ENCODE results near the gene GLOD5.

The GLOD5 gene

GRCh38 chrX:48753708-48754228, 7.8 kb upstream of the GLOD5 start:
- H3K4me3 ChIP-seq (ENCODE audit: low read depth, low read length): no peak overlapping the region
- no peak overlapping the region for H3K27ac ChIP-seq (ENCODE audit: low read depth, low read length)
- H3K4me1 ChIP-seq (ENCODE audit: control insufficient read depth, insufficient read depth, low read length): no peaks in the 10 kb centered on the region
- peaks cover 15% of the 10 kb centered on the region; the same call in 1 of the 2 replicates for H3K9me3 ChIP-seq (ENCODE audit: control insufficient read depth, insufficient read depth, low read depth, low read length)
- no peak overlapping the region for H3K9ac ChIP-seq (ENCODE audit: low read length)
- no peaks in the 10 kb centered on the region for H3K36me3 ChIP-seq (ENCODE audit: control insufficient read depth, insufficient read depth, low read length)
- H3K27me3 ChIP-seq (ENCODE audit: control insufficient read depth, insufficient read depth, low read length): no peaks in the 10 kb centered on the region

DNA sequence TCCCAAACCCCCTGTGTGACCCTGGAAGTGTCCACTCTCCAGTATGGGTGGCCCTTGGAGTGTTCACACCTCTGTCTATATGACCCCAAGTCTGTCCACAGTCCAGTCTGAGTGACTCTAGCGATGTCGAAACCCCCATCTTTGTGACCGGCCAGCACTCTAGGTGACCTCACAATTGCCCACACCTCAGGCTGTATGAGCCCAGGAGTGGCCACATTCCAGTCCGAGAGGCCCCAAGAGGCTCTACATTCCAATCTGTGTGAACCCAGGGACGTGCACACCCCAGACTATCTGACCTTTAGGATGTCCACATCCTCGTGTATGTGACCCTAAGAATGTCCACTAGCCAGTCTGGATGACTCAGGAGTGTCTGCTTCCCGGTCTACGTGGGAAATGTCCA, 7.3 kb upstream of the GLOD5 start:
- no peak overlapping the region for H3K27ac ChIP-seq (ENCODE audit: low read depth, low read length)
- H3K4me3 ChIP-seq (ENCODE audit: low read depth, low read length): no peak overlapping the region
- H3K4me1 ChIP-seq (ENCODE audit: control insufficient read depth, insufficient read depth, low read length): no peaks in the 10 kb centered on the region
- no peaks in the 10 kb centered on the region for H3K27me3 ChIP-seq (ENCODE audit: control insufficient read depth, insufficient read depth, low read length)
- no peaks in the 10 kb centered on the region for H3K36me3 ChIP-seq (ENCODE audit: control insufficient read depth, insufficient read depth, low read length)
- H3K9me3 ChIP-seq (ENCODE audit: control insufficient read depth, insufficient read depth, low read depth, low read length): peaks cover 15% of the 10 kb centered on the region; the same call in 1 of the 2 replicates
- H3K9ac ChIP-seq (ENCODE audit: low read length): no peak overlapping the region

DNA sequence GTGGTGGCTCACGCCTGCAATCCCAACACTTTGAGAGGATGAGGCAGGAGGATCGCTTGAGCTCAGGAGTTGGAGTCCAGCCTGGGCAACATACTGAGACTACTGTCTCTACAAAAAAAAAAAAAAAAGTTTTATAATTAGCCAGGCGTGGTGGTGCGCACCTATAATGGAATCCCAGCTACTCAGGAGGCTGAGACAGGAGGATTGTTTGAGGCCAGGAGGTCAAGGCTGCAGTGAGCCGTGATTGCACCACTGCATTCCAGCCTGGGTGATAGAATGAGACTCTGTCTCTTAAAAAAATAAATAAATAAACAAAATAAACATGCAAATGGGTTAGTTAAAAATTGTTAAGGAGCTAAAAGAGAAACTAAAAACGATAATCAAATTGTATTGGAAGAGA, 7.7 kb downstream of the GLOD5 start:
- no peak overlapping the region for H3K27ac ChIP-seq (ENCODE audit: low read depth, low read length)
- H3K4me3 ChIP-seq (ENCODE audit: low read depth, low read length): no peak overlapping the region
- no peak overlapping the region for H3K9ac ChIP-seq (ENCODE audit: low read length)
- no peaks in the 10 kb centered on the region for H3K36me3 ChIP-seq (ENCODE audit: control insufficient read depth, insufficient read depth, low read length)
- H3K4me1 ChIP-seq (ENCODE audit: control insufficient read depth, insufficient read depth, low read length): no peaks in the 10 kb centered on the region
- H3K9me3 ChIP-seq (ENCODE audit: control insufficient read depth, insufficient read depth, low read depth, low read length): peaks cover 8% of the 10 kb centered on the region; the same call in 1 of the 2 replicates
- no peaks in the 10 kb centered on the region for H3K27me3 ChIP-seq (ENCODE audit: control insufficient read depth, insufficient read depth, low read length)

- H3K9ac ChIP-seq (ENCODE audit: low read length): no peak overlapping the region
- H3K27me3 ChIP-seq (ENCODE audit: control insufficient read depth, insufficient read depth, low read length): no peaks in the 10 kb centered on the region
- no peak overlapping the region for H3K27ac ChIP-seq (ENCODE audit: low read depth, low read length)
- H3K4me3 ChIP-seq (ENCODE audit: low read depth, low read length): no peak overlapping the region
- H3K36me3 ChIP-seq (ENCODE audit: control insufficient read depth, insufficient read depth, low read length): no peaks in the 10 kb centered on the region
- peaks cover 8% of the 10 kb centered on the region; the same call in 1 of the 2 replicates for H3K9me3 ChIP-seq (ENCODE audit: control insufficient read depth, insufficient read depth, low read depth, low read length)
- H3K4me1 ChIP-seq (ENCODE audit: control insufficient read depth, insufficient read depth, low read length): no peaks in the 10 kb centered on the region
Observed at GRCh38 chrX:48770296-48770695, 8.7 kb downstream of the GLOD5 start.

GRCh38 chrX:48772602-48773001, 11.1 kb downstream of the GLOD5 start:
- H3K36me3 ChIP-seq (ENCODE audit: control insufficient read depth, insufficient read depth, low read length): no peaks in the 10 kb centered on the region
- peaks cover 12% of the 10 kb centered on the region; the same call in 1 of the 2 replicates for H3K9me3 ChIP-seq (ENCODE audit: control insufficient read depth, insufficient read depth, low read depth, low read length)
- H3K27me3 ChIP-seq (ENCODE audit: control insufficient read depth, insufficient read depth, low read length): no peaks in the 10 kb centered on the region
- no peaks in the 10 kb centered on the region for H3K4me1 ChIP-seq (ENCODE audit: control insufficient read depth, insufficient read depth, low read length)
- H3K4me3 ChIP-seq (ENCODE audit: low read depth, low read length): no peak overlapping the region
- no peak overlapping the region for H3K9ac ChIP-seq (ENCODE audit: low read length)
- no peak overlapping the region for H3K27ac ChIP-seq (ENCODE audit: low read depth, low read length)

- H3K4me3 ChIP-seq (ENCODE audit: low read depth, low read length): no peak overlapping the region
- no peaks in the 10 kb centered on the region for H3K36me3 ChIP-seq (ENCODE audit: control insufficient read depth, insufficient read depth, low read length)
- no peak overlapping the region for H3K9ac ChIP-seq (ENCODE audit: low read length)
- no peak overlapping the region for H3K27ac ChIP-seq (ENCODE audit: low read depth, low read length)
- no peaks in the 10 kb centered on the region for H3K4me1 ChIP-seq (ENCODE audit: control insufficient read depth, insufficient read depth, low read length)
- peaks cover 9% of the 10 kb centered on the region; the same call in 1 of the 2 replicates for H3K9me3 ChIP-seq (ENCODE audit: control insufficient read depth, insufficient read depth, low read depth, low read length)
- no peaks in the 10 kb centered on the region for H3K27me3 ChIP-seq (ENCODE audit: control insufficient read depth, insufficient read depth, low read length)
Observed at GRCh38 chrX:48776818-48777439, 15.4 kb downstream of the GLOD5 start.

- Histone ChIP-seq H3K36me3 (ENCODE audit: control insufficient read depth, insufficient read depth, low read length) (no peaks in the 10 kb centered on the region), H3K9me3 (ENCODE audit: control insufficient read depth, insufficient read depth, low read depth, low read length) (peaks cover 4% of the 10 kb centered on the region; the same call in 1 of the 2 replicates), H3K27ac (ENCODE audit: low read depth, low read length) (no peak overlapping the region), H3K27me3 (ENCODE audit: control insufficient read depth, insufficient read depth, low read length) (no peaks in the 10 kb centered on the region), H3K4me1 (ENCODE audit: control insufficient read depth, insufficient read depth, low read length) (no peaks in the 10 kb centered on the region), H3K9ac (ENCODE audit: low read length) (no peak overlapping the region), H3K4me3 (ENCODE audit: low read depth, low read length) (no peak overlapping the region)
Observed at GRCh38 chrX:48779399-48779798, 17.9 kb downstream of the GLOD5 start.

- H3K9me3 ChIP-seq (ENCODE audit: control insufficient read depth, insufficient read depth, low read depth, low read length): peaks cover 4% of the 10 kb centered on the region; the same call in 1 of the 2 replicates
- no peaks in the 10 kb centered on the region for H3K4me1 ChIP-seq (ENCODE audit: control insufficient read depth, insufficient read depth, low read length)
- H3K9ac ChIP-seq (ENCODE audit: low read length): no peak overlapping the region
- no peaks in the 10 kb centered on the region for H3K36me3 ChIP-seq (ENCODE audit: control insufficient read depth, insufficient read depth, low read length)
- H3K27ac ChIP-seq (ENCODE audit: low read depth, low read length): no peak overlapping the region
- peaks cover 3% of the 10 kb centered on the region; the same call in 1 of the 2 replicates for H3K27me3 ChIP-seq (ENCODE audit: control insufficient read depth, insufficient read depth, low read length)
- no peak overlapping the region for H3K4me3 ChIP-seq (ENCODE audit: low read depth, low read length)
Observed at GRCh38 chrX:48781705-48782104, 20.2 kb downstream of the GLOD5 start.

DNA sequence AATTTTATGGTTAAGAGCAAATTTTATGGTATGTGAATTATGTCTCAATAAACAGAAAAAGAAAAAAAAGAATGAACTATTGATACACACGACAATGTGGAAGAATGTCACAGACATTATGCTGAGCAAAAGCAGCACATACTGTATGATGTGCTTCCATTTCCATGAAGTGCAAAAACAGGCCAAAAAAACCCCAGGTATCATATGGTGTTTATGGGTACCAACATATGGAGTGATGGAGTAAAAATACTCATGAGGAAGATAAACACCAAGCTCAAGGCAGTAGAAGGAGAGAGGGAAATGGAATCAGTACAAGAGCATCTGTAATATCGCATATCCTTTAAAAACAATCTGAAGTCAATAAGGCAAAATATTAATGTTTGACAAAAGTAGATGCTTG, 20.7 kb downstream of the GLOD5 start:
- no peaks in the 10 kb centered on the region for H3K4me1 ChIP-seq (ENCODE audit: control insufficient read depth, insufficient read depth, low read length)
- no peak overlapping the region for H3K9ac ChIP-seq (ENCODE audit: low read length)
- H3K27me3 ChIP-seq (ENCODE audit: control insufficient read depth, insufficient read depth, low read length): peaks cover 7% of the 10 kb centered on the region
- H3K4me3 ChIP-seq (ENCODE audit: low read depth, low read length): no peak overlapping the region
- no peaks in the 10 kb centered on the region for H3K36me3 ChIP-seq (ENCODE audit: control insufficient read depth, insufficient read depth, low read length)
- no peak overlapping the region for H3K27ac ChIP-seq (ENCODE audit: low read depth, low read length)
- H3K9me3 ChIP-seq (ENCODE audit: control insufficient read depth, insufficient read depth, low read depth, low read length): peaks cover 2% of the 10 kb centered on the region; the same call in 1 of the 2 replicates

GRCh38 chrX:48782795-48783194, 21.2 kb downstream of the GLOD5 start:
- H3K9me3 ChIP-seq (ENCODE audit: control insufficient read depth, insufficient read depth, low read depth, low read length): no peaks in the 10 kb centered on the region; the same call in 1 of the 2 replicates
- H3K9ac ChIP-seq (ENCODE audit: low read length): no peak overlapping the region
- H3K4me3 ChIP-seq (ENCODE audit: low read depth, low read length): no peak overlapping the region
- peaks cover 7% of the 10 kb centered on the region for H3K27me3 ChIP-seq (ENCODE audit: control insufficient read depth, insufficient read depth, low read length)
- no peaks in the 10 kb centered on the region for H3K36me3 ChIP-seq (ENCODE audit: control insufficient read depth, insufficient read depth, low read length)
- H3K4me1 ChIP-seq (ENCODE audit: control insufficient read depth, insufficient read depth, low read length): no peaks in the 10 kb centered on the region
- H3K27ac ChIP-seq (ENCODE audit: low read depth, low read length): no peak overlapping the region

DNA sequence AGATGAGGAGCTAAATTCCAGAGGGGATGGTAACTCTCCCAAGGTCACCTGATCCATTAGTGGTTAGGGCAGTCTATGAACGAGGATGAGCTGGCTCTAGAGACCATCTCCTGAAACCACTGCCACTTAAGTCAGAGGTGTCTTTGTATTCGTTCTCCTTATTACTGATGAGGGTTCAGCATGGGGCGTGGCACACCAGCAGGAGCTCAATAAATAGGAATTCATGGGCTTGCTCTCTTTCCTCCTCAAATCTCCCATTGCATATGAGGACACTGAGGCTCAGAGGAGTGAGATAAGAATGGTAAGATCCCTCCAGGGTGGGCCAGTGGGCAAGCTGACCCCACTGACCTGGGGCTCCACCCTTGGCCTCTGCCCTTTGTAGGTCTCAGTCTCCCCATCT, 23.2 kb downstream of the GLOD5 start:
- Histone ChIP-seq H3K36me3 (ENCODE audit: control insufficient read depth, insufficient read depth, low read length) (no peaks in the 10 kb centered on the region), H3K27me3 (ENCODE audit: control insufficient read depth, insufficient read depth, low read length) (peaks cover 7% of the 10 kb centered on the region), H3K4me1 (ENCODE audit: control insufficient read depth, insufficient read depth, low read length) (no peaks in the 10 kb centered on the region), H3K9ac (ENCODE audit: low read length) (no peak overlapping the region), H3K4me3 (ENCODE audit: low read depth, low read length) (no peak overlapping the region), H3K27ac (ENCODE audit: low read depth, low read length) (no peak overlapping the region), H3K9me3 (ENCODE audit: control insufficient read depth, insufficient read depth, low read depth, low read length) (peaks cover 2% of the 10 kb centered on the region; the same call in 1 of the 2 replicates)

All from HUES6 (cell line).